ENCODE data around the gene PUSL1. TPM values are rescaled to one million over a fixed set of nuclear protein-coding genes. Genes with fewer than 3 reads are reported as not detected.

Gene PUSL1
- total RNA-seq, 1 donor from 2014 or later: 21.5 TPM

DNA sequence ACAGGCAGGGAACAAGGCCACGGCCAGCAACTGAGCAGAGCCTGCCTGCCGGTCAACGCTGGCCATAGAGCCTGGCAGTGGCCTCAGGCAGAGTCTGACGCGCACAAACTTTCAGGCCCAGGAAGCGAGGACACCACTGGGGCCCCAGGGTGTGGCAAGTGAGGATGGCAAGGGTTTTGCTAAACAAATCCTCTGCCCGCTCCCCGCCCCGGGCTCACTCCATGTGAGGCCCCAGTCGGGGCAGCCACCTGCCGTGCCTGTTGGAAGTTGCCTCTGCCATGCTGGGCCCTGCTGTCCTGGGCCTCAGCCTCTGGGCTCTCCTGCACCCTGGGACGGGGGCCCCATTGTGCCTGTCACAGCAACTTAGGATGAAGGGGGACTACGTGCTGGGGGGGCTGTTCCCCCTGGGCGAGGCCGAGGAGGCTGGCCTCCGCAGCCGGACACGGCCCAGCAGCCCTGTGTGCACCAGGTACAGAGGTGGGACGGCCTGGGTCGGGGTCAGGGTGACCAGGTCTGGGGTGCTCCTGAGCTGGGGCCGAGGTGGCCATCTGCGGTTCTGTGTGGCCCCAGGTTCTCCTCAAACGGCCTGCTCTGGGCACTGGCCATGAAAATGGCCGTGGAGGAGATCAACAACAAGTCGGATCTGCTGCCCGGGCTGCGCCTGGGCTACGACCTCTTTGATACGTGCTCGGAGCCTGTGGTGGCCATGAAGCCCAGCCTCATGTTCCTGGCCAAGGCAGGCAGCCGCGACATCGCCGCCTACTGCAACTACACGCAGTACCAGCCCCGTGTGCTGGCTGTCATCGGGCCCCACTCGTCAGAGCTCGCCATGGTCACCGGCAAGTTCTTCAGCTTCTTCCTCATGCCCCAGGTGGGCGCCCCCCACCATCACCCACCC, 22.9 kb downstream of the PUSL1 start, which contains the start of gene TAS1R3:
TSS of gene TAS1R3 (plus strand) at position 213 of the 898 bp plus-strand sequence. CDS start at position 279, 66 bp downstream.
- H3K27ac Mint-ChIP-seq (ENCODE audit: unreplicated experiment): peak within 1 kb of the TSS; percentile 89
- H3K36me3 Mint-ChIP-seq (ENCODE audit: unreplicated experiment): no peaks in the 10 kb centered on the region
- DNase-seq (ENCODE audit: extremely low spot score, unreplicated experiment): no peak
- peak within 1 kb of the TSS; percentile 4 for H3K4me3 Mint-ChIP-seq (ENCODE audit: unreplicated experiment)
- TF ChIP-seq, protein P1, sequence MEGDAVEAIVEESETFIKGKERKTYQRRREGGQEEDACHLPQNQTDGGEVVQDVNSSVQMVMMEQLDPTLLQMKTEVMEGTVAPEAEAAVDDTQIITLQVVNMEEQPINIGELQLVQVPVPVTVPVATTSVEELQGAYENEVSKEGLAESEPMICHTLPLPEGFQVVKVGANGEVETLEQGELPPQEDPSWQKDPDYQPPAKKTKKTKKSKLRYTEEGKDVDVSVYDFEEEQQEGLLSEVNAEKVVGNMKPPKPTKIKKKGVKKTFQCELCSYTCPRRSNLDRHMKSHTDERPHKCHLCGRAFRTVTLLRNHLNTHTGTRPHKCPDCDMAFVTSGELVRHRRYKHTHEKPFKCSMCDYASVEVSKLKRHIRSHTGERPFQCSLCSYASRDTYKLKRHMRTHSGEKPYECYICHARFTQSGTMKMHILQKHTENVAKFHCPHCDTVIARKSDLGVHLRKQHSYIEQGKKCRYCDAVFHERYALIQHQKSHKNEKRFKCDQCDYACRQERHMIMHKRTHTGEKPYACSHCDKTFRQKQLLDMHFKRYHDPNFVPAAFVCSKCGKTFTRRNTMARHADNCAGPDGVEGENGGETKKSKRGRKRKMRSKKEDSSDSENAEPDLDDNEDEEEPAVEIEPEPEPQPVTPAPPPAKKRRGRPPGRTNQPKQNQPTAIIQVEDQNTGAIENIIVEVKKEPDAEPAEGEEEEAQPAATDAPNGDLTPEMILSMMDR (IDR thresholded peaks at IDR 0.05): no peak
- no peaks in the 10 kb centered on the region for H3K27me3 Mint-ChIP-seq (ENCODE audit: unreplicated experiment)
- no peaks in the 10 kb centered on the region for H3K9me3 Mint-ChIP-seq (ENCODE audit: unreplicated experiment)
- H3K4me1 Mint-ChIP-seq (ENCODE audit: unreplicated experiment): peaks cover 20% of the 10 kb centered on the region

DNA sequence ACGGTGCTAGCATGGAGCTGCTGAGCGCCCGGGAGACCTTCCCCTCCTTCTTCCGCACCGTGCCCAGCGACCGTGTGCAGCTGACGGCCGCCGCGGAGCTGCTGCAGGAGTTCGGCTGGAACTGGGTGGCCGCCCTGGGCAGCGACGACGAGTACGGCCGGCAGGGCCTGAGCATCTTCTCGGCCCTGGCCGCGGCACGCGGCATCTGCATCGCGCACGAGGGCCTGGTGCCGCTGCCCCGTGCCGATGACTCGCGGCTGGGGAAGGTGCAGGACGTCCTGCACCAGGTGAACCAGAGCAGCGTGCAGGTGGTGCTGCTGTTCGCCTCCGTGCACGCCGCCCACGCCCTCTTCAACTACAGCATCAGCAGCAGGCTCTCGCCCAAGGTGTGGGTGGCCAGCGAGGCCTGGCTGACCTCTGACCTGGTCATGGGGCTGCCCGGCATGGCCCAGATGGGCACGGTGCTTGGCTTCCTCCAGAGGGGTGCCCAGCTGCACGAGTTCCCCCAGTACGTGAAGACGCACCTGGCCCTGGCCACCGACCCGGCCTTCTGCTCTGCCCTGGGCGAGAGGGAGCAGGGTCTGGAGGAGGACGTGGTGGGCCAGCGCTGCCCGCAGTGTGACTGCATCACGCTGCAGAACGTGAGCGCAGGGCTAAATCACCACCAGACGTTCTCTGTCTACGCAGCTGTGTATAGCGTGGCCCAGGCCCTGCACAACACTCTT, 23.8 kb downstream of the PUSL1 start:
- H3K27me3 Mint-ChIP-seq (ENCODE audit: unreplicated experiment): no peaks in the 10 kb centered on the region
- H3K4me3 Mint-ChIP-seq (ENCODE audit: unreplicated experiment): no peak overlapping the region
- H3K36me3 Mint-ChIP-seq (ENCODE audit: unreplicated experiment): no peaks in the 10 kb centered on the region
- H3K4me1 Mint-ChIP-seq (ENCODE audit: unreplicated experiment): peaks cover 16% of the 10 kb centered on the region
- H3K9me3 Mint-ChIP-seq (ENCODE audit: unreplicated experiment): no peaks in the 10 kb centered on the region
- no peak for DNase-seq (ENCODE audit: extremely low spot score, unreplicated experiment)
- H3K27ac Mint-ChIP-seq (ENCODE audit: unreplicated experiment): no peak overlapping the region
- TF ChIP-seq, protein P1 (IDR thresholded peaks at IDR 0.05): no peak

DNA sequence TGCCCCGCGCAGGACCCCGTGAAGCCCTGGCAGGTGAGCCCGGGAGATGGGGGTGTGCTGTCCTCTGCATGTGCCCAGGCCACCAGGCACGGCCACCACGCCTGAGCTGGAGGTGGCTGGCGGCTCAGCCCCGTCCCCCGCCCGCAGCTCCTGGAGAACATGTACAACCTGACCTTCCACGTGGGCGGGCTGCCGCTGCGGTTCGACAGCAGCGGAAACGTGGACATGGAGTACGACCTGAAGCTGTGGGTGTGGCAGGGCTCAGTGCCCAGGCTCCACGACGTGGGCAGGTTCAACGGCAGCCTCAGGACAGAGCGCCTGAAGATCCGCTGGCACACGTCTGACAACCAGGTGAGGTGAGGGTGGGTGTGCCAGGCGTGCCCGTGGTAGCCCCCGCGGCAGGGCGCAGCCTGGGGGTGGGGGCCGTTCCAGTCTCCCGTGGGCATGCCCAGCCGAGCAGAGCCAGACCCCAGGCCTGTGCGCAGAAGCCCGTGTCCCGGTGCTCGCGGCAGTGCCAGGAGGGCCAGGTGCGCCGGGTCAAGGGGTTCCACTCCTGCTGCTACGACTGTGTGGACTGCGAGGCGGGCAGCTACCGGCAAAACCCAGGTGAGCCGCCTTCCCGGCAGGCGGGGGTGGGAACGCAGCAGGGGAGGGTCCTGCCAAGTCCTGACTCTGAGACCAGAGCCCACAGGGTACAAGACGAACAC, 24.5 kb downstream of the PUSL1 start:
- Mint-ChIP-seq H3K9me3 (ENCODE audit: unreplicated experiment) (no peaks in the 10 kb centered on the region), H3K36me3 (ENCODE audit: unreplicated experiment) (no peaks in the 10 kb centered on the region), H3K4me1 (ENCODE audit: unreplicated experiment) (peaks cover 16% of the 10 kb centered on the region), H3K27me3 (ENCODE audit: unreplicated experiment) (no peaks in the 10 kb centered on the region), H3K27ac (ENCODE audit: unreplicated experiment) (no peak overlapping the region), H3K4me3 (ENCODE audit: unreplicated experiment) (no peak overlapping the region)
- DNase-seq (ENCODE audit: extremely low spot score, unreplicated experiment): no peak
- TF ChIP-seq, protein P1 (IDR thresholded peaks at IDR 0.05): no peak

DNA sequence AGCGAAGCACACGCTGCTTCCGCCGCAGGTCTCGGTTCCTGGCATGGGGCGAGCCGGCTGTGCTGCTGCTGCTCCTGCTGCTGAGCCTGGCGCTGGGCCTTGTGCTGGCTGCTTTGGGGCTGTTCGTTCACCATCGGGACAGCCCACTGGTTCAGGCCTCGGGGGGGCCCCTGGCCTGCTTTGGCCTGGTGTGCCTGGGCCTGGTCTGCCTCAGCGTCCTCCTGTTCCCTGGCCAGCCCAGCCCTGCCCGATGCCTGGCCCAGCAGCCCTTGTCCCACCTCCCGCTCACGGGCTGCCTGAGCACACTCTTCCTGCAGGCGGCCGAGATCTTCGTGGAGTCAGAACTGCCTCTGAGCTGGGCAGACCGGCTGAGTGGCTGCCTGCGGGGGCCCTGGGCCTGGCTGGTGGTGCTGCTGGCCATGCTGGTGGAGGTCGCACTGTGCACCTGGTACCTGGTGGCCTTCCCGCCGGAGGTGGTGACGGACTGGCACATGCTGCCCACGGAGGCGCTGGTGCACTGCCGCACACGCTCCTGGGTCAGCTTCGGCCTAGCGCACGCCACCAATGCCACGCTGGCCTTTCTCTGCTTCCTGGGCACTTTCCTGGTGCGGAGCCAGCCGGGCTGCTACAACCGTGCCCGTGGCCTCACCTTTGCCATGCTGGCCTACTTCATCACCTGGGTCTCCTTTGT, 25.3 kb downstream of the PUSL1 start:
- TF ChIP-seq, protein P1 (IDR thresholded peaks at IDR 0.05): no peak
- no peaks in the 10 kb centered on the region for H3K36me3 Mint-ChIP-seq (ENCODE audit: unreplicated experiment)
- no peak overlapping the region for H3K4me3 Mint-ChIP-seq (ENCODE audit: unreplicated experiment)
- H3K27me3 Mint-ChIP-seq (ENCODE audit: unreplicated experiment): no peaks in the 10 kb centered on the region
- H3K4me1 Mint-ChIP-seq (ENCODE audit: unreplicated experiment): peaks cover 16% of the 10 kb centered on the region
- H3K27ac Mint-ChIP-seq (ENCODE audit: unreplicated experiment): no peak overlapping the region
- no peaks in the 10 kb centered on the region for H3K9me3 Mint-ChIP-seq (ENCODE audit: unreplicated experiment)
- DNase-seq (ENCODE audit: extremely low spot score, unreplicated experiment): no peak
